ENCODE results near the gene FAM9C.
"Not testable (repeated sequence)": the region's sequence is repeated elsewhere in the genome, so short reads cannot be mapped to it uniquely, and the experiment has no call there.

DNA sequence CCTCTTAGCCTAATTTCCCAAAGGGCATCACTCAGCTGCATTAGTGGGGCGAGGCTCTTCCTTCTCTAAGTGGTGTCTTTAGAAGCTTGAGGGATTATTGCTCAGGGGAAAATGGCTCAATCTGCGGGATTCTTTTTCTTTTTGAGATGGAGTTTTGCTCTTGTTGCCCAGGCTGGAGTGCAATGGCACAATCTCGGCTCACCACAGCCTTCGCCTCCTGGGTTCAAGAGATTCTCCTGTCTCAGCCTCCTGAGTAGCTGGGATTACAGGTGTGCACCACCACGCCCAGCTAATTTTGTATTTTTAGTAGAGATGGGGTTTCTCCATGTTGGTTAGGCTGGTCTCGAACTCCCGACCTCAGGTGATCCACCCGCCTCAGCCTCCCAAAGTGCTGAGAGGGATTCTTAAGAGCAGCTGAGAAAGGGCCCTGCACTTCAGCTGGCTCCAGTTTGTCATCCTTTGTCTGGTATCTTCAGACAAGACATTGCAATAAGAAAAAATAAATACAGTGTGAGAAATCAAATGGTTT, 42.4 kb upstream of the FAM9C start:
- TF ChIP-seq, protein P1, sequence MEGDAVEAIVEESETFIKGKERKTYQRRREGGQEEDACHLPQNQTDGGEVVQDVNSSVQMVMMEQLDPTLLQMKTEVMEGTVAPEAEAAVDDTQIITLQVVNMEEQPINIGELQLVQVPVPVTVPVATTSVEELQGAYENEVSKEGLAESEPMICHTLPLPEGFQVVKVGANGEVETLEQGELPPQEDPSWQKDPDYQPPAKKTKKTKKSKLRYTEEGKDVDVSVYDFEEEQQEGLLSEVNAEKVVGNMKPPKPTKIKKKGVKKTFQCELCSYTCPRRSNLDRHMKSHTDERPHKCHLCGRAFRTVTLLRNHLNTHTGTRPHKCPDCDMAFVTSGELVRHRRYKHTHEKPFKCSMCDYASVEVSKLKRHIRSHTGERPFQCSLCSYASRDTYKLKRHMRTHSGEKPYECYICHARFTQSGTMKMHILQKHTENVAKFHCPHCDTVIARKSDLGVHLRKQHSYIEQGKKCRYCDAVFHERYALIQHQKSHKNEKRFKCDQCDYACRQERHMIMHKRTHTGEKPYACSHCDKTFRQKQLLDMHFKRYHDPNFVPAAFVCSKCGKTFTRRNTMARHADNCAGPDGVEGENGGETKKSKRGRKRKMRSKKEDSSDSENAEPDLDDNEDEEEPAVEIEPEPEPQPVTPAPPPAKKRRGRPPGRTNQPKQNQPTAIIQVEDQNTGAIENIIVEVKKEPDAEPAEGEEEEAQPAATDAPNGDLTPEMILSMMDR (IDR thresholded peaks at IDR 0.05), result not testable (repeated sequence)
- not testable (repeated sequence) for TF ChIP-seq POLR2AphosphoS5, POLR2A (IDR thresholded peaks at IDR 0.05)

Measured in prostate gland (tissue), 2 donors.